Smooth muscle cell (in vitro differentiated cells): ENCODE results near the gene PI4KA. TPM values are rescaled to one million over a fixed set of nuclear protein-coding genes. Genes with fewer than 3 reads are reported as not detected.
"Not testable (repeated sequence)": the region's sequence is repeated elsewhere in the genome, so short reads cannot be mapped to it uniquely, and the experiment has no call there.

Experiments used
- DNase-seq: peaks from one replicate; lab custom pipeline; 2025; ENCODE audit not compliant: unreplicated experiment; lab: John Stamatoyannopoulos, UW
- H2AFZ ChIP-seq: fragments of 200-600 bp; sonication (generic); 2 replicates; pipeline ENCODE4 v1.6.0; 2016; ENCODE audit warnings: antibody characterized with exemption, low read depth, mild to moderate bottlenecking
- H3F3A ChIP-seq: fragments of 200-600 bp; sonication (generic); 2 replicates; pipeline ENCODE4 v1.6.0; 2017; ENCODE audit warnings: antibody characterized with exemption, low read depth
- H3K27ac ChIP-seq: fragments of 200-600 bp; sonication (generic); 2 replicates; pipeline ENCODE4 v1.5.1; 2016; ENCODE audit warnings: low read depth, mild to moderate bottlenecking
- H3K27me3 ChIP-seq: fragments of 200-600 bp; sonication (generic); 2 replicates; pipeline ENCODE4 v1.6.1; 2016; ENCODE audit warnings: low read depth, mild to moderate bottlenecking
- H3K36me3 ChIP-seq: fragments of 200-600 bp; sonication (generic); 2 replicates; pipeline ENCODE4 v1.5.1; 2016; ENCODE audit warnings: low read depth
- H3K4me1 ChIP-seq: fragments of 200-600 bp; sonication (generic); 2 replicates; pipeline ENCODE4 v1.5.1; 2016; ENCODE audit warnings: low read depth
- H3K4me2 ChIP-seq: fragments of 200-600 bp; sonication (generic); 2 replicates; pipeline ENCODE4 v1.6.0; 2016; ENCODE audit warnings: mild to moderate bottlenecking
- H3K4me3 ChIP-seq: fragments of 200-600 bp; sonication (generic); 2 replicates; pipeline ENCODE4 v1.5.1; 2016; ENCODE audit warnings: mild to moderate bottlenecking
- H3K79me2 ChIP-seq: fragments of 200-600 bp; sonication (generic); 2 replicates; pipeline ENCODE4 v1.6.0; 2016; ENCODE audit warnings: low read depth, mild to moderate bottlenecking
- H3K9ac ChIP-seq: fragments of 200-600 bp; sonication (generic); 2 replicates; pipeline ENCODE4 v1.6.0; 2016; ENCODE audit warnings: low read depth
- H3K9me3 ChIP-seq: fragments of 200-600 bp; sonication (generic); replicated peaks from 2 replicates; pipeline ENCODE4 v1.5.1; 2016; ENCODE audit warnings: low read depth
- H4K20me1 ChIP-seq: fragments of 200-600 bp; sonication (generic); 2 replicates; pipeline ENCODE4 v1.6.0; 2016; ENCODE audit warnings: low read depth
- WGBS: methylation state at CpG from one replicate; pipeline ENCODE4 v1.1.7; 2016; ENCODE audit warnings: low lambda C conversion rate; 5-methylcytosine and 5-hydroxymethylcytosine counted together
- polyA plus RNA-seq: library from polyadenylated mRNA; unstranded; fragments of >200 nt; fragmentation: Nextera tagmentation; extraction: Ambion mirVana; gene quantifications from 2 replicates; pipeline ENCODE4 v1.2.1, GENCODE V29; 2016
- total RNA-seq: library from RNA; depleted of rRNA; stranded (reverse); fragments of >200 nt; gene quantifications from 2 replicates; pipeline ENCODE4 v1.2.3, GENCODE V29; 2014
- TF ChIP-seq, protein P1 (sequence below): fragments of 200-600 bp; sonication (generic); IDR thresholded peaks from 2 replicates; pipeline ENCODE4 v1.5.1; 2017; ENCODE audit warnings: borderline replicate concordance, mild to moderate bottlenecking, antibody characterized with exemption; ENCODE audit not compliant: insufficient read depth, poor library complexity, severe bottlenecking

The PI4KA gene
- total and polyA plus RNA-seq, 2 experiments from 2014 or later, result 23.5 to 33.2 TPM

DNA sequence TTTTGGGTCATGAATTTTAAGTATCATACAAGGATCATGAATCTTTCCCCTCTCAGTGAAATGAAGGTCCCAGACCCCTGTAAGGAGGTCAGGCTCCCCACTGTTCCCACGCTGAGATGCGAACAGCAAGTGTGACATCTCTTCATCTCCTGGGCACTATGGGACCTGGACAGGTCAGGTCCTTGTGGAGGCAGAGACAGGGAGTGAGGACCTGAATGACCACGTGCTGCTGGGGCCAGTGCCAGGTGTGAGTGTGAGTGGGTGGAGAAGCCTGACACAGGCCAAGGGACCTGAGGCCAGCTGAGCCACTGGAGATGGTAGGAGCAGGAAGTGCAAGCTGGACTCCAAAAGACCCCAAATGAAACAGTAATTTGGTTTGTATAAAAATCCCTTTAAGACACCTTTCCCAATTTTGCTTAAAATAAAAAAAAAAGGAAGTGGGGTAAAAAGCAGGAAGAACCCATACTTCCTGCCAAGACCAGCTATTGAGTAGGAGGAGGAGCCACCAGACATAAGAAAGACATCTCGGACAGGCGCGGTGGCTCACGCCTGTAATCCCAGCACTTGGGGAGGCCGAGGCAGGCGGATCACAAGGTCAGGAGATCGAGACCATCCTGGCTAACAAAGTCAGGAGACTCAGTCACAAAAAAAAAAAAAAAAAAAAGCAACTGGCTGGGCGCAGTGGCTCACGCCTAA, 120.1 kb downstream of the PI4KA start:
- Histone ChIP-seq H3K4me2 (no peak overlapping the region), H3K79me2 (no peaks in the 10 kb centered on the region), H3K36me3 (no peaks in the 10 kb centered on the region), H3K27me3 (no peaks in the 10 kb centered on the region), H3F3A (no peaks in the 10 kb centered on the region), H2AFZ (no peak overlapping the region), H4K20me1 (no peaks in the 10 kb centered on the region), H3K4me3 (no peak overlapping the region), H3K4me1 (no peaks in the 10 kb centered on the region), H3K9ac (no peak overlapping the region), H3K9me3 (no peaks in the 10 kb centered on the region), H3K27ac (no peak overlapping the region)
- TF ChIP-seq, protein P1, sequence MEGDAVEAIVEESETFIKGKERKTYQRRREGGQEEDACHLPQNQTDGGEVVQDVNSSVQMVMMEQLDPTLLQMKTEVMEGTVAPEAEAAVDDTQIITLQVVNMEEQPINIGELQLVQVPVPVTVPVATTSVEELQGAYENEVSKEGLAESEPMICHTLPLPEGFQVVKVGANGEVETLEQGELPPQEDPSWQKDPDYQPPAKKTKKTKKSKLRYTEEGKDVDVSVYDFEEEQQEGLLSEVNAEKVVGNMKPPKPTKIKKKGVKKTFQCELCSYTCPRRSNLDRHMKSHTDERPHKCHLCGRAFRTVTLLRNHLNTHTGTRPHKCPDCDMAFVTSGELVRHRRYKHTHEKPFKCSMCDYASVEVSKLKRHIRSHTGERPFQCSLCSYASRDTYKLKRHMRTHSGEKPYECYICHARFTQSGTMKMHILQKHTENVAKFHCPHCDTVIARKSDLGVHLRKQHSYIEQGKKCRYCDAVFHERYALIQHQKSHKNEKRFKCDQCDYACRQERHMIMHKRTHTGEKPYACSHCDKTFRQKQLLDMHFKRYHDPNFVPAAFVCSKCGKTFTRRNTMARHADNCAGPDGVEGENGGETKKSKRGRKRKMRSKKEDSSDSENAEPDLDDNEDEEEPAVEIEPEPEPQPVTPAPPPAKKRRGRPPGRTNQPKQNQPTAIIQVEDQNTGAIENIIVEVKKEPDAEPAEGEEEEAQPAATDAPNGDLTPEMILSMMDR, result no peak
- no peak for DNase-seq
- WGBS, result 98% methylated on average over 12 of the region's 12 CpGs

DNA sequence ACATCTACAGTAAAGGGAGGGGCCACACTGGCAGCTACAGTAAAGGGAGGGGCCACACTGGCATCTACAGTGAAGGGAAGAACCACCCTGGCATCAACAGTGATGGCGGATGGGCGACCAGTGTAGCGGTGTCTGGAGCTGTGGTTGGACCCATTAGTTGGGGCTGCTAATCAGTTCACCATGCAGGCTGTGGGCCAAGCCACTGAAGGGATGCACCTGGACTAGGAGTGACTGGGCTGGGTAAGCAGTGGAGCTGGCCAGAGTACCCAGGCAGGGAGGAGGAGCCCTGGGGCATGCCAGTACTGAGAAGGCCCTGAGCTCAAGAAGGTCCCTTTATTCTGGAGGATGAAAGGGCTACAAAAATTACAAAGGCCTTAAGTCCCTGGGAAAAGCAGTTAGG, 121.7 kb downstream of the PI4KA start:
- H4K20me1 ChIP-seq, H2AFZ ChIP-seq, H3K4me1 ChIP-seq, H3F3A ChIP-seq, H3K27me3 ChIP-seq, DNase-seq, H3K9me3 ChIP-seq, H3K9ac ChIP-seq, H3K4me2 ChIP-seq, H3K79me2 ChIP-seq, H3K27ac ChIP-seq, H3K36me3 ChIP-seq, H3K4me3 ChIP-seq: not testable (repeated sequence)
- WGBS, result 95% methylated on average over 3 of the region's 3 CpGs

DNA sequence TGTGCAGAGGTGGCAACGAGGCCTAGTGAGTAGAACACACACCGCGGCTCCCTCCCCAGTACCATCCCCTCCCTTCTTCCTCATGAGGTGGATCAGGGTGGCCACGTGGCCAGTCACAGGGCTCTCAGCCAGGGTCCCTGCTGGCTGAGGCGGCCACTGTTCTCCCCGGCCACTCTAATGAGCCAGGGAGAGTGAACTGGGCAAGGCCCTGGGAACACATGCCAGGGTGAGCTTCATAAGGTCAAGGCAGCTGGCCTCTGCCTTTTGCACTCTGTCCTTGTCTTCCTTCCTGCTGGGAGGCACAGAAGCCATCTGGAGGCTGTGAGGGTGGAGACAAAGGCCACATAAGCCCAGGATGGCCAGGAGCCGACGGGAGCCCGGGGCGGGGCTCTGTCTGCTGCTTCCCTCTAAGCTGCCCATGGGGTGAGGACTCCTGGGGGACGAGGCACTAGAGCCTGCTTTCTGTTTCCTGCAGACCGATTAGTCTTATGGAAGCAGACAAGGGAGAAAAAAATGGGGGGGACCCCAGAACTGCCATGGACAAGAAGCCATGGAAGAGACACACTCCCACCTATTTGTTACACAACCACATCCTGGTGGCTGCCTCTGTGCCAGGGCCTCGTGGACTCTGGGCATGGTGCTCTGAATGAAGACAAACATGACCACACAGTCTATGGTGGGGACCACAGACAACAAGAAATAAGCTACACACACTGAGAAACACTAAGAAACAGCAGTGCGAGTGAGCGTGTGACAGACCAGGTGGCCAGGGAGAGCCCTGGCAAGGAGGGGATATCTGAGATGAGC, 123.1 kb downstream of the PI4KA start:
- not testable (repeated sequence) for H3K79me2 ChIP-seq, H3K9me3 ChIP-seq, H2AFZ ChIP-seq, DNase-seq, H3K4me2 ChIP-seq, H3F3A ChIP-seq, H3K4me3 ChIP-seq, H3K4me1 ChIP-seq, H4K20me1 ChIP-seq, H3K27ac ChIP-seq, H3K36me3 ChIP-seq, H3K9ac ChIP-seq, H3K27me3 ChIP-seq
- 94% methylated on average over 12 of the region's 15 CpGs for WGBS

DNA sequence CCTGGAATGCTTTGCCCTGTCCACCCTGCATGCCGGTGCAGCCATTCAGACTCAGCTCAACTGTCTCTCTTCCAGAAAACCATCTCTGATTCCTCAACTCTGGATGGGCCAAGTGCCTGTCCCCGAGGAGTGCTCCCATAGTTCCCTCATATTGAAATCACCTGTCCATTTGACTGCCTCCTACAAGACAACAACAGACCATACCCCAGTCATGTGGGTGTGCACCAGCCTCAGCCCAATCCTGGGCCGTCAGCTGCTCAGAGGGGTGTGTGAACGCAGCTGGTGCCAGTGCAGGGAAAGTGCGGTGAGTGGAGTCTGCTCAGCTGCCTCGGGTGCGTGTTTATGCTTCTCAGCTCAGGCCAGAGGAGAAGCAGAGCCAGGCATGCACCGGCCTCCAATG, 126.2 kb downstream of the PI4KA start:
- not testable (repeated sequence) for DNase-seq, H3K4me3 ChIP-seq, H2AFZ ChIP-seq, H3K4me2 ChIP-seq, H3K9ac ChIP-seq, H3F3A ChIP-seq, H3K27ac ChIP-seq, H3K9me3 ChIP-seq, H3K79me2 ChIP-seq, H4K20me1 ChIP-seq, H3K4me1 ChIP-seq, H3K36me3 ChIP-seq, H3K27me3 ChIP-seq
- 96% methylated on average over 4 of the region's 8 CpGs for WGBS

DNA sequence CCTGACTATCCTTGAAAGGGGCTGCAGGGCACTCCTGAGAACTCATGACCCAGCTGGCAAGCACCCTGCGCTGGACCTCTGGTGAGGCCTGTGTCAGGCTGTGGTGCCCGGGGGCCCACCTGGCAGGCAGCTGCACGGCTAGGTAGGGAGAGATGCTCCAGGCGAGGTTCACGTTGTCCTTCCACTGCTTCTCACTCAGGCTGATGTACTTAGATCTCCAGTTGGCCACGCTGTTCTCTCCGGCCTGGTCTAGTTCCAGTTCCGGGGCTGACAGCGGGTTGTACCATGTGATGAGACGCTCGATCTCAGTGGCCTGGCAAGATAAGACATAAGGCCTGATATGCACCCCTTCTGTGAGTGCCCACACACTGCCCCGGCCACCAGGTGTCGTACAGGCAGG, 129.4 kb downstream of the PI4KA start:
- H3K9ac ChIP-seq, result no peak overlapping the region

More for the DNA sequence above, 129.4 kb downstream of the PI4KA start:
- Histone ChIP-seq H3K4me3 (no peak overlapping the region), H3K4me2 (no peak overlapping the region), H3F3A (no peaks in the 10 kb centered on the region), H3K27me3 (no peaks in the 10 kb centered on the region), H3K4me1 (no peaks in the 10 kb centered on the region), H4K20me1 (no peaks in the 10 kb centered on the region), H2AFZ (no peak overlapping the region), H3K79me2 (no peaks in the 10 kb centered on the region), H3K36me3 (no peaks in the 10 kb centered on the region), H3K9me3 (no peaks in the 10 kb centered on the region), H3K27ac (no peak overlapping the region)
- DNase-seq, result no peak
- 97% methylated on average over 13 of the region's 13 CpGs for WGBS
- TF ChIP-seq, protein P1, result no peak
